Measurements from ENCODE around the gene SDHA.

The SDHA gene

GRCh38 chr5:199950-200645 lies 18.0 kb upstream of the SDHA start:
- no peak for DNase-seq (ENCODE audit: extremely low read depth, low read depth)
- no peak for TF ChIP-seq CTCF (IDR thresholded peaks at IDR 0.05; ENCODE audit: low read depth, low read length)

- DNase-seq (ENCODE audit: extremely low read depth, low read depth): no peak
- TF ChIP-seq CTCF (IDR thresholded peaks at IDR 0.05; ENCODE audit: low read depth, low read length): no peak
These were observed 17.1 kb upstream of the SDHA start for GRCh38 chr5:200985-201384.

GRCh38 chr5:201672-202071 lies 16.4 kb upstream of the SDHA start:
- no peak for DNase-seq (ENCODE audit: extremely low read depth, low read depth)

GRCh38 chr5:203246-203930 lies 14.7 kb upstream of the SDHA start:
- no peak for DNase-seq (ENCODE audit: extremely low read depth, low read depth)
- no peak for TF ChIP-seq CTCF (IDR thresholded peaks at IDR 0.05; ENCODE audit: low read depth, low read length)

More at GRCh38 chr5:201672-202071, 16.4 kb upstream of the SDHA start:
- no peak for TF ChIP-seq CTCF (IDR thresholded peaks at IDR 0.05; ENCODE audit: low read depth, low read length)

- no peak for TF ChIP-seq CTCF (IDR thresholded peaks at IDR 0.05; ENCODE audit: low read depth, low read length)
- DNase-seq (ENCODE audit: extremely low read depth, low read depth): no peak
These were observed 14.1 kb upstream of the SDHA start for GRCh38 chr5:204001-204400.

GRCh38 chr5:204462-204861 lies 13.7 kb upstream of the SDHA start:
- TF ChIP-seq CTCF (IDR thresholded peaks at IDR 0.05; ENCODE audit: low read depth, low read length): no peak
- DNase-seq (ENCODE audit: extremely low read depth, low read depth): no peak

- DNase-seq (ENCODE audit: extremely low read depth, low read depth): no peak
- no peak for TF ChIP-seq CTCF (IDR thresholded peaks at IDR 0.05; ENCODE audit: low read depth, low read length)
These were observed 13.0 kb upstream of the SDHA start for GRCh38 chr5:204966-205670.
